Esophagus muscularis mucosa (tissue), 4 donors: Measurements from ENCODE around the gene PSME4. TPM values are rescaled to one million over a fixed set of nuclear protein-coding genes. Genes with fewer than 3 reads are reported as not detected.

Experiments
- DNase-seq: peaks from one replicate; pipeline ENCODE4 v3.0.0-alpha.2; 2017; ENCODE audit errors: extremely low spot score
- H3K27ac ChIP-seq, 4 donors: fragments of 200-600 bp; sonication (generic); replicated peaks in 1 of 4; 1 replicate in 3 of 4; 2 replicates in 1 of 4; pipeline ENCODE4 v1.5.1; 2016 to 2019; ENCODE audit warnings: mild to moderate bottlenecking in 1 of 4
- H3K27me3 ChIP-seq, 4 donors: fragments of 200-600 bp; sonication (generic); one replicate each; pipeline versions ENCODE4 v1.5.1 to v1.6.0; 2016 to 2019
- H3K36me3 ChIP-seq, 4 donors: fragments of 200-600 bp; sonication (generic); one replicate each; pipeline ENCODE4 v1.5.1; 2016 to 2019
- H3K4me1 ChIP-seq, 4 donors: fragments of 200-600 bp; sonication (generic); one replicate each; pipeline ENCODE4 v1.5.1; 2016 to 2019
- H3K4me3 ChIP-seq, 4 donors: fragments of 200-600 bp; sonication (generic); 1 replicate in 2 of 4; 2 replicates in 2 of 4; pipeline ENCODE4 v1.5.1; 2016 to 2019; ENCODE audit warnings: mild to moderate bottlenecking in 4 of 4, moderate library complexity in 1 of 4
- H3K9me3 ChIP-seq, 4 donors: fragments of 200-600 bp; sonication (generic); 1 replicate in 3 of 4; 2 replicates in 1 of 4; pipeline ENCODE4 v1.5.1; 2016 to 2019
- CTCF ChIP-seq, 3 experiments: fragments of 200-600 bp in 2 of 3; fragments of 450-650 bp in 1 of 3; sonication (generic) in 2 of 3; IDR thresholded peaks; one replicate each; pipeline ENCODE4 v1.5.1; 2017 to 2019; ENCODE audit warnings: antibody characterized with exemption in 3 of 3, mild to moderate bottlenecking in 2 of 3, moderate library complexity in 1 of 3
- EP300 ChIP-seq: sonication (generic); formaldehyde crosslinking; IDR thresholded peaks from one replicate; pipeline ENCODE4 v1.6.1; 2017; ENCODE audit warnings: antibody characterized with exemption
- POLR2A ChIP-seq: fragments of 450-650 bp; IDR thresholded peaks from one replicate; pipeline ENCODE4 v1.6.1; 2017; ENCODE audit warnings: antibody characterized with exemption, moderate library complexity, mild to moderate bottlenecking, low read depth
- POLR2AphosphoS5 ChIP-seq, 2 donors: sonication (generic); formaldehyde crosslinking; IDR thresholded peaks; one replicate each; pipeline ENCODE4 v1.6.1; 2017; ENCODE audit warnings: antibody characterized with exemption in 2 of 2
- WGBS: methylation state at CpG from one replicate; pipeline ENCODE4 v1.1.5; 2018; 5-methylcytosine and 5-hydroxymethylcytosine counted together
- intact Hi-C: fragments of 100-400 bp; cut with DNase I; formaldehyde crosslinking; loops from one replicate; pipeline ENCODE4 v1.15.1; 2023
- total RNA-seq, 4 donors: library from RNA; depleted of rRNA; stranded (reverse); fragments of >200 nt; gene quantifications; one replicate each; pipeline versions ENCODE4 v1.1.0 to v1.2.1, GENCODE V29; 2016

Gene PSME4
- total RNA-seq, 4 donors from 2014 or later, result 47.5 to 65.8 (median 48.3) TPM

- Histone ChIP-seq H3K4me1 (peaks cover 0 to 11% (median 8%) of the 10 kb centered on the region in 4 donors), H3K36me3 (no peaks in the 10 kb centered on the region), H3K27ac (no peak overlapping the region), H3K9me3 (no peaks in the 10 kb centered on the region), H3K27me3 (no peaks in the 10 kb centered on the region), H3K4me3 (no peak overlapping the region)
- TF ChIP-seq POLR2AphosphoS5 (IDR thresholded peaks at IDR 0.05) (no peak), POLR2A (no peak), EP300 (no peak), CTCF (IDR thresholded peaks at IDR 0.05) (no peak)
- WGBS, result 68% methylated on average over 1 of the region's 1 CpG
- no peak for DNase-seq
- intact Hi-C loops, result no loop called here
These were observed 38.8 kb upstream of the PSME4 start for GRCh38 chr2:54009549-54009948.

GRCh38 chr2:54008439-54008838 is 37.6 kb upstream of the PSME4 start:
- Histone ChIP-seq H3K27ac (no peak overlapping the region), H3K4me3 (no peak overlapping the region), H3K4me1 (peaks cover 0 to 11% (median 8%) of the 10 kb centered on the region in 4 donors), H3K27me3 (no peaks in the 10 kb centered on the region), H3K9me3 (no peaks in the 10 kb centered on the region), H3K36me3 (no peaks in the 10 kb centered on the region)
- no peak for TF ChIP-seq POLR2AphosphoS5 (IDR thresholded peaks at IDR 0.05)
- TF ChIP-seq CTCF (IDR thresholded peaks at IDR 0.05), result no peak
- no peak for TF ChIP-seq POLR2A
- TF ChIP-seq EP300, result no peak
- 89% methylated on average over 2 of the region's 2 CpGs for WGBS
- intact Hi-C loops, result no loop called here
- DNase-seq, result no peak

GRCh38 chr2:54000524-54000923 is 29.7 kb upstream of the PSME4 start:
- Histone ChIP-seq H3K36me3 (no peaks in the 10 kb centered on the region), H3K27ac (no peak overlapping the region), H3K4me1 (peaks cover 0 to 3% (median 0%) of the 10 kb centered on the region in 4 donors), H3K27me3 (no peaks in the 10 kb centered on the region), H3K4me3 (no peak overlapping the region), H3K9me3 (no peaks in the 10 kb centered on the region)
- 87% methylated on average over 3 of the region's 3 CpGs for WGBS
- intact Hi-C loops, result no loop called here
- no peak for DNase-seq
- TF ChIP-seq POLR2A (no peak), CTCF (IDR thresholded peaks at IDR 0.05) (no peak)

GRCh38 chr2:54000122-54000521 is 29.3 kb upstream of the PSME4 start:
- H3K27ac ChIP-seq, result no peak overlapping the region
- intact Hi-C loops, result no loop called here
- no peaks in the 10 kb centered on the region for H3K27me3 ChIP-seq
- no peaks in the 10 kb centered on the region for H3K36me3 ChIP-seq
- no peak overlapping the region for H3K4me3 ChIP-seq
- DNase-seq, result no peak
- no peaks in the 10 kb centered on the region for H3K9me3 ChIP-seq
- 54% methylated on average over 1 of the region's 1 CpG for WGBS
- H3K4me1 ChIP-seq, result peaks cover 0 to 3% (median 0%) of the 10 kb centered on the region in 4 donors
- TF ChIP-seq EP300 (no peak), CTCF (IDR thresholded peaks at IDR 0.05) (no peak), POLR2AphosphoS5 (IDR thresholded peaks at IDR 0.05) (no peak), POLR2A (no peak)

GRCh38 chr2:53998834-53999233 is 28.0 kb upstream of the PSME4 start:
- no peaks in the 10 kb centered on the region for H3K27me3 ChIP-seq
- intact Hi-C loops, result no loop called here
- H3K27ac ChIP-seq, result no peak overlapping the region
- TF ChIP-seq POLR2AphosphoS5 (IDR thresholded peaks at IDR 0.05), result no peak
- TF ChIP-seq CTCF (IDR thresholded peaks at IDR 0.05), result no peak
- no peak for TF ChIP-seq POLR2A
- no peak for TF ChIP-seq EP300
- peaks cover 0 to 3% (median 0%) of the 10 kb centered on the region in 4 donors for H3K4me1 ChIP-seq
- no peak for DNase-seq
- no peaks in the 10 kb centered on the region for H3K9me3 ChIP-seq
- no peaks in the 10 kb centered on the region for H3K36me3 ChIP-seq
- H3K4me3 ChIP-seq, result no peak overlapping the region
- 78% methylated on average over 3 of the region's 3 CpGs for whole genome bisulfite sequencing
